ENCODE measurements around the gene OR2T2. TPM values are rescaled to one million over a fixed set of nuclear protein-coding genes. Genes with fewer than 3 reads are reported as not detected.

Gene OR2T2
- polyA plus RNA-seq, 1 donor from 2014 or later: not detected

GRCh38 chr1:248416226-248416625 is 29.2 kb upstream of the OR2T2 start:
- Histone ChIP-seq H3K27me3 (ENCODE audit: insufficient read depth, low read depth, low read length) (no peaks in the 10 kb centered on the region), H3K4me2 (ENCODE audit: low read length) (no peak overlapping the region), H3K79me2 (replicated peaks; ENCODE audit: insufficient read depth, low read length) (no peaks in the 10 kb centered on the region), H3K9me3 (ENCODE audit: low read length) (peaks cover 13% of the 10 kb centered on the region), H4K20me1 (ENCODE audit: insufficient read depth) (no peaks in the 10 kb centered on the region), H3F3A (ENCODE audit: insufficient read depth, low read length, poor library complexity, severe bottlenecking) (no peaks in the 10 kb centered on the region), H2AFZ (ENCODE audit: low read depth, low read length) (no peak overlapping the region), H3K36me3 (ENCODE audit: insufficient read depth, low read length) (no peaks in the 10 kb centered on the region), H3K27ac (ENCODE audit: low read length) (no peak overlapping the region), H3K9ac (ENCODE audit: low read length) (no peak overlapping the region), H3K4me3 (ENCODE audit: low read length) (no peak overlapping the region), H3K9me2 (ENCODE audit: insufficient read depth, low read length) (no peaks in the 10 kb centered on the region)
- no peak for TF ChIP-seq EP300 (conservative IDR thresholded peaks at IDR 0.05; ENCODE audit: poor library complexity, severe bottlenecking)
- no peak for TF ChIP-seq EZH2 (IDR thresholded peaks at IDR 0.05; ENCODE audit: borderline replicate concordance, insufficient read depth, low read length, poor library complexity, severe bottlenecking)
- no peak for TF ChIP-seq SMC3 (conservative IDR thresholded peaks at IDR 0.05; ENCODE audit: poor library complexity)
- TF ChIP-seq, protein P1, sequence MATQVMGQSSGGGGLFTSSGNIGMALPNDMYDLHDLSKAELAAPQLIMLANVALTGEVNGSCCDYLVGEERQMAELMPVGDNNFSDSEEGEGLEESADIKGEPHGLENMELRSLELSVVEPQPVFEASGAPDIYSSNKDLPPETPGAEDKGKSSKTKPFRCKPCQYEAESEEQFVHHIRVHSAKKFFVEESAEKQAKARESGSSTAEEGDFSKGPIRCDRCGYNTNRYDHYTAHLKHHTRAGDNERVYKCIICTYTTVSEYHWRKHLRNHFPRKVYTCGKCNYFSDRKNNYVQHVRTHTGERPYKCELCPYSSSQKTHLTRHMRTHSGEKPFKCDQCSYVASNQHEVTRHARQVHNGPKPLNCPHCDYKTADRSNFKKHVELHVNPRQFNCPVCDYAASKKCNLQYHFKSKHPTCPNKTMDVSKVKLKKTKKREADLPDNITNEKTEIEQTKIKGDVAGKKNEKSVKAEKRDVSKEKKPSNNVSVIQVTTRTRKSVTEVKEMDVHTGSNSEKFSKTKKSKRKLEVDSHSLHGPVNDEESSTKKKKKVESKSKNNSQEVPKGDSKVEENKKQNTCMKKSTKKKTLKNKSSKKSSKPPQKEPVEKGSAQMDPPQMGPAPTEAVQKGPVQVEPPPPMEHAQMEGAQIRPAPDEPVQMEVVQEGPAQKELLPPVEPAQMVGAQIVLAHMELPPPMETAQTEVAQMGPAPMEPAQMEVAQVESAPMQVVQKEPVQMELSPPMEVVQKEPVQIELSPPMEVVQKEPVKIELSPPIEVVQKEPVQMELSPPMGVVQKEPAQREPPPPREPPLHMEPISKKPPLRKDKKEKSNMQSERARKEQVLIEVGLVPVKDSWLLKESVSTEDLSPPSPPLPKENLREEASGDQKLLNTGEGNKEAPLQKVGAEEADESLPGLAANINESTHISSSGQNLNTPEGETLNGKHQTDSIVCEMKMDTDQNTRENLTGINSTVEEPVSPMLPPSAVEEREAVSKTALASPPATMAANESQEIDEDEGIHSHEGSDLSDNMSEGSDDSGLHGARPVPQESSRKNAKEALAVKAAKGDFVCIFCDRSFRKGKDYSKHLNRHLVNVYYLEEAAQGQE (IDR thresholded peaks at IDR 0.05; ENCODE audit: borderline replicate concordance): no peak
- no peak for TF ChIP-seq CTCF (IDR thresholded peaks at IDR 0.05; ENCODE audit: poor library complexity, severe bottlenecking)
- no peak for TF ChIP-seq MXI1 (conservative IDR thresholded peaks at IDR 0.05; ENCODE audit: poor library complexity, severe bottlenecking)
- TF ChIP-seq TAF1 (IDR thresholded peaks at IDR 0.05; ENCODE audit: low read depth): no peak
- TF ChIP-seq RAD21 (conservative IDR thresholded peaks at IDR 0.05): no peak
- no peak for TF ChIP-seq POLR2AphosphoS5 (IDR thresholded peaks at IDR 0.05)

DNA sequence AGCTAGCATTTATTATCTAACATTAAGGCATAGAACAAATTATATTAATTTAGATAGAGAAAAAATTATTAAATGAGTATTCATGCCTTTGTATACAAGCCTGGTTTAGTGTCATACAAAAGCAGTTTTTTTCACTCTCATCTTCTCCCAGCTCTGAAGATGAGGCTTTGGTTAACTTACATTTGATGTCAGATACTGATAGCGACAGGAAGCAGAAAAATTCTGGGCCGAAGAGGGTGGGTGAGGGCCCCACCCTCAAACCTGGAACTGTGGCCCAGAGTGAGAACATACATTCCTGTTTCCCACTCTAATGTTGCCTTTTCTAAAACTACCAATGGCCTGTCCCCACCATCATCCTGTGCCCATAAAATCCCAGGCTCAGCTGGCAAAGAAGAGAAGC is 27.6 kb upstream of the OR2T2 start:
- H3K9ac ChIP-seq (ENCODE audit: low read length): no peak overlapping the region
- no peaks in the 10 kb centered on the region for H3K9me2 ChIP-seq (ENCODE audit: insufficient read depth, low read length)
- no peak overlapping the region for H3K4me3 ChIP-seq (ENCODE audit: low read length)
- H3K9me3 ChIP-seq (ENCODE audit: low read length): peaks cover 8% of the 10 kb centered on the region
- H3K79me2 ChIP-seq (replicated peaks; ENCODE audit: insufficient read depth, low read length): no peaks in the 10 kb centered on the region
- H3K27ac ChIP-seq (ENCODE audit: low read length): no peak overlapping the region
- no peak overlapping the region for H3K4me2 ChIP-seq (ENCODE audit: low read length)
- no peak overlapping the region for H2AFZ ChIP-seq (ENCODE audit: low read depth, low read length)
- H3K36me3 ChIP-seq (ENCODE audit: insufficient read depth, low read length): no peaks in the 10 kb centered on the region
- H3K27me3 ChIP-seq (ENCODE audit: insufficient read depth, low read depth, low read length): no peaks in the 10 kb centered on the region
- no peak for TF ChIP-seq MXI1 (conservative IDR thresholded peaks at IDR 0.05; ENCODE audit: poor library complexity, severe bottlenecking)
- TF ChIP-seq EP300 (conservative IDR thresholded peaks at IDR 0.05; ENCODE audit: poor library complexity, severe bottlenecking): no peak
- no peak for TF ChIP-seq CTCF (IDR thresholded peaks at IDR 0.05; ENCODE audit: poor library complexity, severe bottlenecking)
- no peak for TF ChIP-seq EZH2 (IDR thresholded peaks at IDR 0.05; ENCODE audit: borderline replicate concordance, insufficient read depth, low read length, poor library complexity, severe bottlenecking)
- no peak for TF ChIP-seq TAF1 (IDR thresholded peaks at IDR 0.05; ENCODE audit: low read depth)
- no peak for TF ChIP-seq RAD21 (conservative IDR thresholded peaks at IDR 0.05)
- no peak for TF ChIP-seq POLR2AphosphoS5 (IDR thresholded peaks at IDR 0.05)
- TF ChIP-seq, protein P1 (IDR thresholded peaks at IDR 0.05; ENCODE audit: borderline replicate concordance): no peak
- no peak for TF ChIP-seq SMC3 (conservative IDR thresholded peaks at IDR 0.05; ENCODE audit: poor library complexity)
- no peaks in the 10 kb centered on the region for H3F3A ChIP-seq (ENCODE audit: insufficient read depth, low read length, poor library complexity, severe bottlenecking)
- H4K20me1 ChIP-seq (ENCODE audit: insufficient read depth): no peaks in the 10 kb centered on the region
